ENCODE data around the gene COL6A1. TPM values are rescaled to one million over a fixed set of nuclear protein-coding genes. Genes with fewer than 3 reads are reported as not detected.
A peak's percentile ranks its signal among the peaks of the same experiment; 100 is the strongest.

Gene COL6A1
- total RNA-seq, 1 experiment from 2014 or later: 17.8 TPM

DNA sequence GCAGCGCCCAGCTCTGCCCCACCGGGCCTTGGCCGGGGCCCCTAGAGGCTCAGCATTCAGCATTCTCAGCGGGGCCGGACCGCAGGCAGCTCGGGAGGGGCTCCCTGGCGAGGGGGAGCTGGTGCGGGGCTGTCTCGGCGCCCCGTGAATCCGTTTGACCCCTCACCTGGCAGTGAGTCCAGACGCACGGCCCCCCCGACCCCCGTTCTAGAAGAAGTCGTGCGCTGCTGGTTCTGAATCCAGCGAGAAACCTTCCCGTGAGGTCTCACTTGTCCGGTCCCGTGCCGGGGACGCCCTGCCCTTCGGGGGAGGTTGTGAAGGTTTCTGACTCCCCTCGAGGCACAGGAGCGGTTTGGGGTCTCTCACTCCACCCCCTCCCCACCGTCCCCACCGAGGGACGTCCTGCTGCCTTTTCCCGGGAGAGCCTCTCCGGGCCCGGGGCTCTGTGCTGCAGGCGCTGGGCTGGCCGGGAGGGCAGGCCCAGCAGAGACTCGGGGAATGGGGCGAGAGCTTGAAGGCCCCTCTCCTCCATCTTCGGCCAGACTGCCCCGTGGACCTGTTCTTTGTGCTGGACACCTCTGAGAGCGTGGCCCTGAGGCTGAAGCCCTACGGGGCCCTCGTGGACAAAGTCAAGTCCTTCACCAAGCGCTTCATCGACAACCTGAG is 655 bp downstream of the COL6A1 start:
- Mint-ChIP-seq H3K27ac (ENCODE audit: unreplicated experiment) (no peak overlapping the region), H3K27me3 (ENCODE audit: unreplicated experiment) (no peaks in the 10 kb centered on the region), H3K4me3 (ENCODE audit: low read depth, unreplicated experiment) (peak overlapping the region; percentile 56), H3K36me3 (ENCODE audit: insufficient read depth, unreplicated experiment) (peaks cover 5% of the 10 kb centered on the region), H3K4me1 (ENCODE audit: low read depth, unreplicated experiment) (no peaks in the 10 kb centered on the region), H3K9me3 (ENCODE audit: low read depth, unreplicated experiment) (peaks cover 6% of the 10 kb centered on the region)
- CTCF ChIA-PET: no interaction called here
- intact Hi-C loops (cut with micrococcal nuclease; ENCODE audit: unreplicated experiment): no loop called here
- TF ChIP-seq, protein P1, sequence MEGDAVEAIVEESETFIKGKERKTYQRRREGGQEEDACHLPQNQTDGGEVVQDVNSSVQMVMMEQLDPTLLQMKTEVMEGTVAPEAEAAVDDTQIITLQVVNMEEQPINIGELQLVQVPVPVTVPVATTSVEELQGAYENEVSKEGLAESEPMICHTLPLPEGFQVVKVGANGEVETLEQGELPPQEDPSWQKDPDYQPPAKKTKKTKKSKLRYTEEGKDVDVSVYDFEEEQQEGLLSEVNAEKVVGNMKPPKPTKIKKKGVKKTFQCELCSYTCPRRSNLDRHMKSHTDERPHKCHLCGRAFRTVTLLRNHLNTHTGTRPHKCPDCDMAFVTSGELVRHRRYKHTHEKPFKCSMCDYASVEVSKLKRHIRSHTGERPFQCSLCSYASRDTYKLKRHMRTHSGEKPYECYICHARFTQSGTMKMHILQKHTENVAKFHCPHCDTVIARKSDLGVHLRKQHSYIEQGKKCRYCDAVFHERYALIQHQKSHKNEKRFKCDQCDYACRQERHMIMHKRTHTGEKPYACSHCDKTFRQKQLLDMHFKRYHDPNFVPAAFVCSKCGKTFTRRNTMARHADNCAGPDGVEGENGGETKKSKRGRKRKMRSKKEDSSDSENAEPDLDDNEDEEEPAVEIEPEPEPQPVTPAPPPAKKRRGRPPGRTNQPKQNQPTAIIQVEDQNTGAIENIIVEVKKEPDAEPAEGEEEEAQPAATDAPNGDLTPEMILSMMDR (IDR thresholded peaks at IDR 0.05; ENCODE audit: unreplicated experiment): no peak
- DNase-seq: no peak
- BruUV-seq (replicated peaks): no TSS peak

DNA sequence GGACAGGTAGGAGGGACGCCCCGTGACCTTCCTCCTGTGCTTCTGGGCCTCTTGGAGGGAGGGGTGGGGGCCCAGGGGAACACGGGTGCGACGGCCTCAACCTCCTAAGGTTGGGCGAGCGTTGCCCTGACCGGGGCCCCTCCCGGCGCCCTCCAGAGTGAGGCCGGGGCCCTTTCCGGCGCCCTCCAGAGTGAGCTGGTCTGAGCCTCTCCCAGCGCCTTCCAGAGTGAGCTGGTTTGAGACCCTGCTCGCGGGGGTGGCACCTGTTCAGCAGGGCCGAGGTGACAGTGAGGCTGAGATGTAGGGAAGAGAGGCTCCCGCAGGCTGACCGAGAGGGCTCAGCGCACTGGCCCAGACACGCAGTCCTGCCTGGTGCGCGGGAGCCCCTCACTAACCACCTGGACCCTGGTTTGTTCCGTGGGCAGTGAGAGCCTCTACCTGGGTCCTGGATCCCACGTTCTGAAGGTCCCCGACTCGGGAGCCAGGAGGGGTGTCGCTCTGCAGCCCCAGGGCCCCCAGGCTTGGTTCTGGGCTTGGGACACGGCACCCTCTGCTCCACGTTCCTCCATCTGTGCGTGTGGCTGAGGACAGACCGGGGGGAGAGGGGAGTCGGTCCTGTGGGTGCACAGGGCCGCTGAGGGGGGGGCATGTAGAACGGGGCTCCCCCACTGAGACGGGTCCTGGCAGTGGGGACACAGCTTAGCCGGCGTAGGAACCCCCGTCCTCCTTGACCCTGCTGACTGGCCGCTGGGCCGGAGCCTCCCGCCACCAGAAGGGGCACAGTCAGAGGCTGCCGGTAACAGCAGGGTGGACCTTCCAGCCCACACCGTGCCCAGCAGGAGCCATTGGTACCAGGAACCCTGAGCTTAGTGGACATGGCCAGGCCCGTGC is 1.4 kb downstream of the COL6A1 start:
- no TSS peak for BruUV-seq (replicated peaks)
- no peak overlapping the region for H3K27ac Mint-ChIP-seq (ENCODE audit: unreplicated experiment)
- peaks cover 5% of the 10 kb centered on the region for H3K36me3 Mint-ChIP-seq (ENCODE audit: insufficient read depth, unreplicated experiment)
- intact Hi-C loops (cut with micrococcal nuclease; ENCODE audit: unreplicated experiment): no loop called here
- H3K4me3 Mint-ChIP-seq (ENCODE audit: low read depth, unreplicated experiment): peak overlapping the region; percentile 56
- peaks cover 6% of the 10 kb centered on the region for H3K9me3 Mint-ChIP-seq (ENCODE audit: low read depth, unreplicated experiment)
- no peaks in the 10 kb centered on the region for H3K4me1 Mint-ChIP-seq (ENCODE audit: low read depth, unreplicated experiment)
- H3K27me3 Mint-ChIP-seq (ENCODE audit: unreplicated experiment): no peaks in the 10 kb centered on the region
- DNase-seq: no peak
- TF ChIP-seq, protein P1 (IDR thresholded peaks at IDR 0.05; ENCODE audit: unreplicated experiment): no peak
- CTCF ChIA-PET: no interaction called here

DNA sequence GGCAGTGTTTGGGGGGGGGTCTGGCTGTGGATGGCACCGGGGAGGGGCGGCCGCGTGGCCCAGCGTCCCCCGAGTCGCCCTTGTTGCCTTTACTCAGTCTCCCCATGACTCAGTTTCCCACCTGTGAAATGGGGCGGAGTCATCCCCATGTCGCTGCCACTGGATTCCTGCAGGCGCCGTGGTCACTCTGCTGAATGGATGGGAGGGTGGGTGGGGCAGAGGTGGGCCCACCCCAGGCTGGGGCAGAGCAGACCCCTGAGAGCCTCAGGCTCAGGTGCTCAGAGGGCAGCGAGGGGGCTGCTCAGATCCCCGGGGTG is 2.0 kb downstream of the COL6A1 start:
- H3K4me3 Mint-ChIP-seq (ENCODE audit: low read depth, unreplicated experiment): no peak overlapping the region
- intact Hi-C loops (cut with micrococcal nuclease; ENCODE audit: unreplicated experiment): no loop called here

DNA sequence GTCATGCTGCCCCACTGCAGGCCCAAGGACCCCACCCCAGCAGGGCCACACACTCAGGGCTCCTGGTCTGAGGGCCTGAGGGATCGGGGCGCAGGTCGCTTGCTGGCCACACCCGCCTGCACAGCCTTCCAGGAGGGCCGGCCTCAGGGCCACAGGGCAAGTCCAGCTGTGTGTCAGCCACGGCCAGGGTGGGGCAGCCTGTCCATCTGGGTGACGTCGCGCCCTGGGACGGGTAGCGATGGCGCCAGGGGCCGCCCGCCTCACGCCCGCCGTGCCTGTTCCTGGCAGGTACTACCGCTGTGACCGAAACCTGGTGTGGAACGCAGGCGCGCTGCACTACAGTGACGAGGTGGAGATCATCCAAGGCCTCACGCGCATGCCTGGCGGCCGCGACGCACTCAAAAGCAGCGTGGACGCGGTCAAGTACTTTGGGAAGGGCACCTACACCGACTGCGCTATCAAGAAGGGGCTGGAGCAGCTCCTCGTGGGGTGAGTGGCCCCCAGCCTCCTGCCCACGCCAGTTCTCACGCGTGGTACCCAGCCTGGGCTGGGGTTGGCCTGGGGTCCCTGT is 2.5 kb downstream of the COL6A1 start:
- intact Hi-C loops (cut with micrococcal nuclease; ENCODE audit: unreplicated experiment): no loop called here
- Mint-ChIP-seq H3K27me3 (ENCODE audit: unreplicated experiment) (no peaks in the 10 kb centered on the region), H3K4me1 (ENCODE audit: low read depth, unreplicated experiment) (no peaks in the 10 kb centered on the region), H3K36me3 (ENCODE audit: insufficient read depth, unreplicated experiment) (peaks cover 5% of the 10 kb centered on the region), H3K4me3 (ENCODE audit: low read depth, unreplicated experiment) (no peak overlapping the region), H3K27ac (ENCODE audit: unreplicated experiment) (no peak overlapping the region), H3K9me3 (ENCODE audit: low read depth, unreplicated experiment) (peaks cover 6% of the 10 kb centered on the region)
- no TSS peak for BruUV-seq (replicated peaks)
- no peak for DNase-seq
- TF ChIP-seq, protein P1 (IDR thresholded peaks at IDR 0.05; ENCODE audit: unreplicated experiment): no peak
- CTCF ChIA-PET: no interaction called here

More for the DNA sequence above, 2.0 kb downstream of the COL6A1 start:
- Mint-ChIP-seq H3K9me3 (ENCODE audit: low read depth, unreplicated experiment) (peaks cover 6% of the 10 kb centered on the region), H3K4me1 (ENCODE audit: low read depth, unreplicated experiment) (no peaks in the 10 kb centered on the region), H3K36me3 (ENCODE audit: insufficient read depth, unreplicated experiment) (peaks cover 5% of the 10 kb centered on the region), H3K27ac (ENCODE audit: unreplicated experiment) (no peak overlapping the region), H3K27me3 (ENCODE audit: unreplicated experiment) (no peaks in the 10 kb centered on the region)
- TF ChIP-seq, protein P1 (IDR thresholded peaks at IDR 0.05; ENCODE audit: unreplicated experiment): no peak
- no peak for DNase-seq
- CTCF ChIA-PET: no interaction called here
- no TSS peak for BruUV-seq (replicated peaks)
